ENCODE results near the gene WDR76.

Gene WDR76

GRCh38 chr15:43879386-43880355 lies 52.9 kb downstream of the WDR76 start:
- DNase-seq, result no peak

GRCh38 chr15:43880406-43881194 lies 53.8 kb downstream of the WDR76 start:
- DNase-seq, result no peak

- no peak for DNase-seq
These were observed 54.4 kb downstream of the WDR76 start for GRCh38 chr15:43881245-43881644.

- DNase-seq, result no peak
These were observed 55.1 kb downstream of the WDR76 start for GRCh38 chr15:43881944-43882343.

GRCh38 chr15:43883571-43883970 lies 56.8 kb downstream of the WDR76 start:
- no peak for DNase-seq

GRCh38 chr15:43886558-43886957 lies 59.8 kb downstream of the WDR76 start:
- no peak for DNase-seq

GRCh38 chr15:43887901-43888300 lies 61.1 kb downstream of the WDR76 start:
- DNase-seq, result no peak

- no peak for DNase-seq
These were observed 62.2 kb downstream of the WDR76 start for GRCh38 chr15:43889042-43889441.

GRCh38 chr15:43893956-43894355 lies 67.2 kb downstream of the WDR76 start:
- DNase-seq, result no peak

GRCh38 chr15:43895586-43895985 lies 68.8 kb downstream of the WDR76 start:
- no peak for DNase-seq

GRCh38 chr15:43896543-43896942 lies 69.7 kb downstream of the WDR76 start:
- no peak for DNase-seq

GRCh38 chr15:43898891-43899290 lies 72.1 kb downstream of the WDR76 start:
- no peak for DNase-seq

- no peak for DNase-seq
These were observed 73.1 kb downstream of the WDR76 start for GRCh38 chr15:43899928-43900327.

- DNase-seq, result no peak
These were observed 74.2 kb downstream of the WDR76 start for GRCh38 chr15:43900996-43901395.

GRCh38 chr15:43901495-43901894 lies 74.7 kb downstream of the WDR76 start:
- DNase-seq, result no peak

GRCh38 chr15:43903864-43904290 lies 77.1 kb downstream of the WDR76 start:
- peak; percentile 0 for DNase-seq

- DNase-seq, result no peak
These were observed 79.0 kb downstream of the WDR76 start for GRCh38 chr15:43905755-43906154.

- DNase-seq, result no peak
These were observed 81.8 kb downstream of the WDR76 start for GRCh38 chr15:43908516-43909050.

- DNase-seq, result no peak
These were observed 84.5 kb downstream of the WDR76 start for GRCh38 chr15:43911235-43911781.

- no peak for DNase-seq
These were observed 85.4 kb downstream of the WDR76 start for GRCh38 chr15:43912208-43912607.

- DNase-seq, result no peak
These were observed 86.4 kb downstream of the WDR76 start for GRCh38 chr15:43913026-43913780.

GRCh38 chr15:43913941-43914340 lies 87.1 kb downstream of the WDR76 start:
- no peak for DNase-seq

All from GF-D8 (cell line).